Cerebellar cortex (tissue), 1 donor: ENCODE data around the gene TCEAL7.
"Not testable (repeated sequence)": the region's sequence is repeated elsewhere in the genome, so short reads cannot be mapped to it uniquely, and the experiment has no call there.

Source experiments
- DNase-seq: peaks from one replicate; pipeline ENCODE4 v3.0.0-alpha.2; 2015; ENCODE audit warnings: low spot score

The TCEAL7 gene

GRCh38 chrX:103329991-103330390 is at the start of gene TCEAL7:
TCEAL7 (plus strand) TSS chrX:103330239; CDS start chrX:103331404, 1,165 bp downstream.
- peak; percentile 89 for DNase-seq

- no peak for DNase-seq
Observed at GRCh38 chrX:103293118-103293517, 36.9 kb upstream of the TCEAL7 start.

GRCh38 chrX:103304705-103305104 is 25.3 kb upstream of the TCEAL7 start:
- no peak for DNase-seq

GRCh38 chrX:103305666-103306065 is 24.4 kb upstream of the TCEAL7 start:
- DNase-seq: not testable (repeated sequence)

- peak; percentile 1 for DNase-seq
Observed at GRCh38 chrX:103309860-103310554, 20.0 kb upstream of the TCEAL7 start.

GRCh38 chrX:103310555-103311398 is 19.3 kb upstream of the TCEAL7 start, which contains the start of gene BEX2:
BEX2 (minus strand) TSS chrX:103310990; CDS start chrX:103309976, 1,014 bp downstream.
- peak; percentile 91 for DNase-seq

GRCh38 chrX:103311399-103311780 is 18.6 kb upstream of the TCEAL7 start:
- no peak for DNase-seq

GRCh38 chrX:103330681-103331288 is 746 bp downstream of the TCEAL7 start:
- peak; percentile 48 for DNase-seq

GRCh38 chrX:103338663-103339062 is 8.6 kb downstream of the TCEAL7 start:
- no peak for DNase-seq

GRCh38 chrX:103343105-103343504 is 13.1 kb downstream of the TCEAL7 start:
- DNase-seq: peak; percentile 61

- no peak for DNase-seq
Observed at GRCh38 chrX:103344606-103345005, 14.6 kb downstream of the TCEAL7 start.

- no peak for DNase-seq
Observed at GRCh38 chrX:103347682-103348397, 17.8 kb downstream of the TCEAL7 start.

- peak; percentile 83 for DNase-seq
Observed at GRCh38 chrX:103356130-103356798, 26.2 kb downstream of the TCEAL7 start, which contains the start of gene TCEAL9. TCEAL9 (plus strand) TSS chrX:103356506; CDS start chrX:103357685, 1,179 bp downstream.

GRCh38 chrX:103356858-103357257 is 26.8 kb downstream of the TCEAL7 start:
- peak; percentile 43 for DNase-seq

GRCh38 chrX:103357871-103358270 is 27.8 kb downstream of the TCEAL7 start:
- DNase-seq: no peak

- DNase-seq: not testable (repeated sequence)
Observed at GRCh38 chrX:103359605-103360004, 29.6 kb downstream of the TCEAL7 start.

- no peak for DNase-seq
Observed at GRCh38 chrX:103360092-103360491, 30.1 kb downstream of the TCEAL7 start.

GRCh38 chrX:103360916-103361315 is 30.9 kb downstream of the TCEAL7 start:
- peak; percentile 13 for DNase-seq

GRCh38 chrX:103361798-103362197 is 31.8 kb downstream of the TCEAL7 start:
- no peak for DNase-seq

- no peak for DNase-seq
Observed at GRCh38 chrX:103362474-103362873, 32.4 kb downstream of the TCEAL7 start.

GRCh38 chrX:103363046-103363445 is 33.0 kb downstream of the TCEAL7 start:
- DNase-seq: no peak
